KMS-11 (cell line): Measurements from ENCODE around the gene KLRF1.

ENCODE experiments used
- H2AFZ ChIP-seq: fragments of 200-600 bp; sonication (generic); 2 replicates; pipeline ENCODE4 v1.6.1; 2016; ENCODE audit warnings: antibody characterized with exemption, mixed run types, low read depth
- H3K27ac ChIP-seq: fragments of 200-600 bp; sonication (generic); 2 replicates; pipeline ENCODE4 v1.6.1; 2016; ENCODE audit warnings: mild to moderate bottlenecking, mixed run types
- H3K27me3 ChIP-seq: fragments of 200-600 bp; sonication (generic); 2 replicates; pipeline ENCODE4 v1.6.1; 2017; ENCODE audit warnings: mild to moderate bottlenecking, low read depth, mixed run types, moderate library complexity; ENCODE audit not compliant: insufficient read depth
- H3K36me3 ChIP-seq: fragments of 200-600 bp; sonication (generic); 2 replicates; pipeline ENCODE4 v1.6.1; 2017; ENCODE audit warnings: mild to moderate bottlenecking, mixed run types; ENCODE audit not compliant: insufficient read depth
- H3K4me1 ChIP-seq: fragments of 200-600 bp; sonication (generic); 2 replicates; pipeline ENCODE4 v1.6.1; 2016; ENCODE audit warnings: mild to moderate bottlenecking, low read depth, mixed run types; ENCODE audit not compliant: poor library complexity, severe bottlenecking
- H3K4me2 ChIP-seq: fragments of 200-600 bp; sonication (generic); 2 replicates; pipeline ENCODE4 v1.7.0; 2016; ENCODE audit warnings: mild to moderate bottlenecking, mixed run types
- H3K4me3 ChIP-seq: fragments of 200-600 bp; sonication (generic); IDR thresholded peaks from 2 replicates; pipeline ENCODE4 v1.6.1; 2017; ENCODE audit warnings: low read depth, low read length, mixed read lengths; ENCODE audit not compliant: insufficient read depth
- H3K79me2 ChIP-seq: fragments of 200-600 bp; sonication (generic); 2 replicates; pipeline ENCODE4 v1.6.1; 2016; ENCODE audit warnings: low read depth, mixed run types; ENCODE audit not compliant: insufficient read depth
- H3K9ac ChIP-seq: fragments of 200-600 bp; sonication (generic); 2 replicates; pipeline ENCODE4 v1.6.1; 2016; ENCODE audit warnings: mild to moderate bottlenecking, mixed run types
- H4K20me1 ChIP-seq: fragments of 200-600 bp; sonication (generic); 2 replicates; pipeline ENCODE4 v1.6.1; 2016; ENCODE audit warnings: mild to moderate bottlenecking, mixed run types; ENCODE audit not compliant: insufficient read depth
- TF ChIP-seq, protein P1 (sequence below): fragments of 200-600 bp; sonication (generic); conservative IDR thresholded peaks from 2 replicates; pipeline ENCODE4 v1.6.1; 2017; ENCODE audit warnings: low read depth, mild to moderate bottlenecking, antibody characterized with exemption, low read length, moderate library complexity, mixed read lengths

The KLRF1 gene

DNA sequence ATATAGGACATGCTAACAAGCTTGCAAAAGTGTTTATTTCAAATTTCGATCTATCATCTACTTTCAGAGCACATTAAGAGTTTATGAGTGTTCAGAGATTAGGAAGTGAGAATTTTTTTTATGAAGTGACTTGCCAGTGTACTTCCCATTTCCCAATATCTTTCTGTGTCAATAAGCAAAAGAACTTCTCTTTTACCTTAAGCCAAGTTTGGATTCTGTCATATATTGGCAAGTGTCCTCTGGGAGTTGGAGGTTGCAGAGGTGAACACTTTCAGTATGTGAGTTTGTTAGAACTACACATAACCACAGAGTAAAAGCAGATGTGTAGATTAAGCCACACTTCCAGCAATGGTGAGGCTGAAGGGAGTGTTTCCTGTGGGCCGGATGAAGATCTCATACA lies 16.6 kb upstream of the KLRF1 start:
- TF ChIP-seq, protein P1, sequence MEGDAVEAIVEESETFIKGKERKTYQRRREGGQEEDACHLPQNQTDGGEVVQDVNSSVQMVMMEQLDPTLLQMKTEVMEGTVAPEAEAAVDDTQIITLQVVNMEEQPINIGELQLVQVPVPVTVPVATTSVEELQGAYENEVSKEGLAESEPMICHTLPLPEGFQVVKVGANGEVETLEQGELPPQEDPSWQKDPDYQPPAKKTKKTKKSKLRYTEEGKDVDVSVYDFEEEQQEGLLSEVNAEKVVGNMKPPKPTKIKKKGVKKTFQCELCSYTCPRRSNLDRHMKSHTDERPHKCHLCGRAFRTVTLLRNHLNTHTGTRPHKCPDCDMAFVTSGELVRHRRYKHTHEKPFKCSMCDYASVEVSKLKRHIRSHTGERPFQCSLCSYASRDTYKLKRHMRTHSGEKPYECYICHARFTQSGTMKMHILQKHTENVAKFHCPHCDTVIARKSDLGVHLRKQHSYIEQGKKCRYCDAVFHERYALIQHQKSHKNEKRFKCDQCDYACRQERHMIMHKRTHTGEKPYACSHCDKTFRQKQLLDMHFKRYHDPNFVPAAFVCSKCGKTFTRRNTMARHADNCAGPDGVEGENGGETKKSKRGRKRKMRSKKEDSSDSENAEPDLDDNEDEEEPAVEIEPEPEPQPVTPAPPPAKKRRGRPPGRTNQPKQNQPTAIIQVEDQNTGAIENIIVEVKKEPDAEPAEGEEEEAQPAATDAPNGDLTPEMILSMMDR = no peak
- no peaks in the 10 kb centered on the region for H3K79me2 ChIP-seq
- H3K36me3 ChIP-seq = no peaks in the 10 kb centered on the region
- no peaks in the 10 kb centered on the region for H3K27me3 ChIP-seq
- H3K4me2 ChIP-seq = no peak overlapping the region
- H3K9ac ChIP-seq = no peak overlapping the region
- no peak overlapping the region for H3K4me3 ChIP-seq
- no peak overlapping the region for H3K27ac ChIP-seq
- H4K20me1 ChIP-seq = no peaks in the 10 kb centered on the region
- H3K4me1 ChIP-seq = no peaks in the 10 kb centered on the region
- H2AFZ ChIP-seq = no peak overlapping the region

DNA sequence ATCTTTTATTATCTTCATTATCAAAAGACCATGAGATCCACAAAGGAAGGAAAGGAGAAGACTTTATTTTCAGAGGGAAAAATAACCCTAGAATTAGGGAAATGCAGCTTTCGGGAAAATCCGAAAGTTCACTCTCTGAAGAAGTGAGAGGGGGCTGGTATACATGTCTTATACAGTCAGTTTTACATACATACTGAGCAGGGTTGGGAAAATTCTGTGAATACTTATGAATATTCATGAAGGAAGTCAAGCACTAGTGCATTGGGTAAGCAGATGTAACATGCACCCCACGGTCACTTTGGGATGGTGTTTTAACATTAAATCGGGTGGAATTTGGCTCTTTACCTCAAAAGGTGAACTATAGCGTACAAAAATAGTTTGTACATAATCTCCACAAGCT lies 15.7 kb upstream of the KLRF1 start:
- no peaks in the 10 kb centered on the region for H3K27me3 ChIP-seq
- no peak overlapping the region for H2AFZ ChIP-seq
- H4K20me1 ChIP-seq = no peaks in the 10 kb centered on the region
- no peaks in the 10 kb centered on the region for H3K36me3 ChIP-seq
- no peaks in the 10 kb centered on the region for H3K79me2 ChIP-seq
- no peak overlapping the region for H3K9ac ChIP-seq
- no peak overlapping the region for H3K4me3 ChIP-seq
- no peak overlapping the region for H3K4me2 ChIP-seq
- H3K27ac ChIP-seq = no peak overlapping the region
- no peaks in the 10 kb centered on the region for H3K4me1 ChIP-seq
- TF ChIP-seq, protein P1 = no peak

DNA sequence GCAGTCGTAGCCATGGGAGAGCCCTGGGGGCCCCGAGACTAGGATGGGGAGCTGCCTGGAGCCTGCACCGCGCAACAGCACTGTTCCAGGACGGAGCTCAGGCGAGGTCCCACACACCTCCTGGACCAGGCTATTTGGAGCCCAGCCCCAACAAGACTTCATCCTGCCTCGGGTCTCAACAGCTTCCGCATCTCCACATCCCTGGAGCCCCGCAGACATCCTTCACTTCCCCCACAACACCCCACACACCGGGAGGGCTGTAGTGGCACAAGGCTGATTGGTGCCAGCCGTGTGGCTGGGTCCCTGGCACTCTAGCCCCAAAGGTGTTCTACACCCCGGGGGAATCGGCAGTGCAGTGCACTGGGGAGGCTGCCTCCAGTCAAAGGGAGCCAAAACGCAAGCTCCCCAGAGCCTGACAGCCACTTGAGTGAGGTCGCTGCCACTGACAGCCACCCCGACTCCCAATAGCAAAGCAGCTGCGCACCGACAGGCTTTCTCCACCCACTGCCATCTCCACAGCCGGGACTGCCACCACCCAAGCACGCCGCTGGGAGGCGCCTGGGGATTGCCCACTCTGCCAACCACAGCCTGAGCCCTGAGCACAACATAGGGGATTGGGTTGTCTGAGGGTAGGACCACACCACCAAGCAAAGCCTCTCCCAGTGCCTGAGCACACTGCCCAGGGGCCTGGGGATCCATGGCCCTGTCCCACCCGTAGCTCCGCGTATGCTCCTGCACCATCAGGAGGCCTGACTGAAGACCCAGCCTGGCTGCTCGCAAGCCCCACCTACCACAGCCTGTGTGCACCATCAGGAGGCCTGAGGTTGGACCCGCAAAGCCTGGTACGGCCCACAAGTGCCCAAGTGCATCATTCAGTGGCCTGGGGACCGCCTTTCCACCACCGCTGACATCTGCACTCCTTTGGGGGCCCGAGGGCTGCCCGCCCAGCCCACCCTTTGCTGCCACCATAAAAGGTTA lies 13.2 kb upstream of the KLRF1 start:
- Histone ChIP-seq H3K4me2 (peak overlapping the region; percentile 47; the same call in 1 of the 2 replicates), H3K36me3 (no peaks in the 10 kb centered on the region), H3K79me2 (no peaks in the 10 kb centered on the region), H3K9ac (no peak overlapping the region), H4K20me1 (no peaks in the 10 kb centered on the region), H2AFZ (peak overlapping the region; percentile 68), H3K4me1 (no peaks in the 10 kb centered on the region), H3K4me3 (no peak overlapping the region), H3K27ac (no peak overlapping the region), H3K27me3 (no peaks in the 10 kb centered on the region)
- TF ChIP-seq, protein P1 = peak; percentile 79

DNA sequence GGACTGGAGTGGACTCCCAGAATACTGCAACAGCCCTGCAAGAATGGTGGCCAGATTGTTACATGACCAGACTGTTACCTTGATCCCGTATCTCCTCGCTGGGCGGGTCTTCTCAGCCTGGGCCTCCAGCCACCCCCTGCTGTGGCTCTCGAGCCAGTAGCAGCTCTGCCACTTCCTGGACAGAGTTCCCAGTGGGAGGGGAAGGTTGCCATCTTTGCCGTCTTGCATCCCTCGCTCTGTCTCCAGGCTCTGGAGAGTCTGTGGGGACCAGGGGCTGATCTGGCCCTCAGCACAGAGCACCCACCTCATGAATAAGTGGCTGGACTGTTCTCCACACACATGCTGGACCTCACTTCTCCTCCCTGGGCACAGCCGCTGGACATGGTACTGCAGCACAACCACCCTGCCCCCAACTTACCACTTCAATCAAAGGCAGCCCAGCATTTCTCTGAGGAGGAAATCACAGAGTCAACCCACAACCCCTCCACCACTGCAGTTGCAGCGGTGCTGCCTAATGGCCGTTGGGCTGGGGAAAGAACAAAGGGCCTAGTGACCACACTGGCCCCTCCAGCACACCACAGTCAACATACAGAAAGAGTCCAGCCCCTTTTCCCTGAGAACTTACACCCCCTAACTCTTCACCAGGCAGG lies 6.9 kb upstream of the KLRF1 start:
- H3K27ac ChIP-seq = no peak overlapping the region
- H3K9ac ChIP-seq = no peak overlapping the region
- no peak overlapping the region for H2AFZ ChIP-seq
- no peak overlapping the region for H3K4me3 ChIP-seq
- no peak overlapping the region for H3K4me2 ChIP-seq
- H4K20me1 ChIP-seq = no peaks in the 10 kb centered on the region
- no peaks in the 10 kb centered on the region for H3K36me3 ChIP-seq
- H3K27me3 ChIP-seq = no peaks in the 10 kb centered on the region
- TF ChIP-seq, protein P1 = no peak
- no peaks in the 10 kb centered on the region for H3K79me2 ChIP-seq
- H3K4me1 ChIP-seq = no peaks in the 10 kb centered on the region
